ENCODE data around the gene ITPK1.
A peak's percentile ranks its signal among the peaks of the same experiment; 100 is the strongest.
"Not testable (repeated sequence)": the region's sequence is repeated elsewhere in the genome, so short reads cannot be mapped to it uniquely, and the experiment has no call there.

The ITPK1 gene

DNA sequence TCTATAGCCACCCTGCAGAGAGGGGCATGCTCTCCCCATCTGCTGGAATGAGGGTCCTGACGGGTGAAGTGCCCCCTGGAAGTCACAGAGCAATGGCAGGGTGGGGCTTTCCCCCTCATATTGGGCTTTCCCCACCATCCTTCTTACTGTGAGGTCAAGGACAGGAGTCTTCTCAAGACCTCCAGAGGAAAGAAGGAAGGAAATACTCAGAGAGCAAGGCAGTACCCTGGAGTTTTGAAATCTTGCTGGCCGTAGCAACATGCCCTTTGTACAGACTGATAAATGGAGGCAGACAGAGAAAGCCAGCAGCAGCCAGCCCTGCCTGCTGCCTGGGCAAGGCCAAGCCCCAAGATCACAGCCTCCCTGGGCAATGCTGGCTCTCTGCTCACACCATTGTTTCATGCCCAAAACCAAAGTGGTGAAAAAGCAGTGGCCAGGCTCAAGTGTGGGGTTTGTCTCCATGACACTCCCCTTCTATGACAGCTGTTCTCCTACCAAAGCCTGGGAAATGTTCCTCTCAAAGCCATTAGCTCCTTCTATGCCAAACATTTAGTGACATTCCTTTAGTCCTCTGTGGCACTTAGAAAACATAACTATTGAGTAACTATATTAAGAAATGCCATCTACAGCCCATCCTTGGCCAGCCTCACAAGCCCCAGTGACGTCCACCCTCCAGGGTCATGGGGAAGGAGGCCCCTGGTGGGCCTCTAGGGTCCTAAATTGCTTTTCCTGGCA, 13.2 kb upstream of the ITPK1 start:
- DNase-seq = no peak

- no peak for DNase-seq
Measured at GRCh38 chr14:93126111-93126510, 10.4 kb upstream of the ITPK1 start.

DNA sequence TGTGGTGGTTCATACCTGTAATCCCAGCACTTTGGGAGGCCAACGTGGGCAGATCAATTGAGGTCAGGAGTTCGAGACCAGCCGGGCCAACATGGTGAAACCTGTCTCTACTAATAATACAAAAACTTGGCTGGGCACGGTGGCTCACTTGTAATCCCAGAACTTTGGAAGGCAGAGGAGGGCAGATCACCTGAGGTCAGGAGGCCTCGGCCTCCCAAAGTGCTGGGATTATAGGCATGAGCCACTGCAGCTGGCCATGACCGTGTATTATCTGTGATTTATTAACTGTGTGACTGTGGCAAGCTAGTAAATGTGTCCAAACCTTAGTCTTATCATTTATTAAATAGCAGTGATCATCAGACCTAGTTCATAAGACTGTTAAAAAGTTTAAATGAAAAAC, 7.1 kb upstream of the ITPK1 start:
- DNase-seq = no peak

- no peak for DNase-seq
Measured at GRCh38 chr14:93121030-93121834, 5.5 kb upstream of the ITPK1 start.

- peak; percentile 40 for DNase-seq
Measured at GRCh38 chr14:93120517-93120916, 4.8 kb upstream of the ITPK1 start.

DNA sequence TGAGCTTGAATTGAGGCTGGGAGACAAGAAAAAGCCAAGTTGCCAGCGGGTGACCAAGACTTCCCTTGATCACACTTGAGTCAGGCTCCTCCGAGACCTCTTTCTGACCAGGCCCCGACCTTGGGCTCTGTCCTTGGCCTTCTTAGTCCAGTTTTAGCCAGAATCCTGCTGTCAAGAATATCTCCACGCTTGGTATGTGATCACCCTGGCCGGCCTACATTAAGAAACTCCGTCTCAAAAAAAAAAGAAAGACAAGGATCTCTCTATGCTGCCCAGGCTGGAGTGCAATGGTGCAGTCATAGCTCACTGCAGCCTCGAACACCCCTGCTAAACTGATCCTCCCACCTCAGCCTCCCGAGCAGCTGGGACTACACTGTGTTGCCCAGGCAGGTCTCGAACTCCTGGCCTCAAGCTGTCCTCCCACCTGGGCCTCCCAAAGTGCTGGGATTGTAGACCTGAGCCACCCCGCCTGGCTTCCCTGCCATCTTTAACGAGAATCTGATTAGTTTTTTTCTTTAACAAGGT, 1.0 kb upstream of the ITPK1 start:
- DNase-seq = no peak

GRCh38 chr14:93115069-93115820, 480 bp downstream of the ITPK1 start:
- peak; percentile 55 for DNase-seq

GRCh38 chr14:93114713-93115068, 1.0 kb downstream of the ITPK1 start:
- no peak for DNase-seq

GRCh38 chr14:93114068-93114710, 1.5 kb downstream of the ITPK1 start:
- no peak for DNase-seq

DNA sequence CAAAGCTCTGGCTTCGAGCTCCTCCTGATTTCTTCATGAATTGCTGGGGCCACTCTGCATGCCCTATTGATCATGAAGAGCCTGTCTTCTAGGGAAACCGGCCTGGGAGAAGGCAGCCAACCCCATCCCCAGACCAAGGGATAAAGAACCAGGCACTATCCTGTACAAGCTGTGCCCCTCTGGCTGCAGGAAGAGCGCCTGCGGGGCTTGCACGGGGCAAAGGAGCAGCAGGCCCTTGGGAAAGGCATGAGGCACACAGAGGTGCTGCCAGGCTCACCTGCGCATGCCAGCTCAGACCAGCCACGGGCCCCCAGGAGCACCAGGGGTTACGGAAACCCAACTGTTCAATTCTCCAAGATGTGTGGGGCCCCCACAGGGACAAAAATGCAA, 2.1 kb downstream of the ITPK1 start:
- DNase-seq = no peak

DNA sequence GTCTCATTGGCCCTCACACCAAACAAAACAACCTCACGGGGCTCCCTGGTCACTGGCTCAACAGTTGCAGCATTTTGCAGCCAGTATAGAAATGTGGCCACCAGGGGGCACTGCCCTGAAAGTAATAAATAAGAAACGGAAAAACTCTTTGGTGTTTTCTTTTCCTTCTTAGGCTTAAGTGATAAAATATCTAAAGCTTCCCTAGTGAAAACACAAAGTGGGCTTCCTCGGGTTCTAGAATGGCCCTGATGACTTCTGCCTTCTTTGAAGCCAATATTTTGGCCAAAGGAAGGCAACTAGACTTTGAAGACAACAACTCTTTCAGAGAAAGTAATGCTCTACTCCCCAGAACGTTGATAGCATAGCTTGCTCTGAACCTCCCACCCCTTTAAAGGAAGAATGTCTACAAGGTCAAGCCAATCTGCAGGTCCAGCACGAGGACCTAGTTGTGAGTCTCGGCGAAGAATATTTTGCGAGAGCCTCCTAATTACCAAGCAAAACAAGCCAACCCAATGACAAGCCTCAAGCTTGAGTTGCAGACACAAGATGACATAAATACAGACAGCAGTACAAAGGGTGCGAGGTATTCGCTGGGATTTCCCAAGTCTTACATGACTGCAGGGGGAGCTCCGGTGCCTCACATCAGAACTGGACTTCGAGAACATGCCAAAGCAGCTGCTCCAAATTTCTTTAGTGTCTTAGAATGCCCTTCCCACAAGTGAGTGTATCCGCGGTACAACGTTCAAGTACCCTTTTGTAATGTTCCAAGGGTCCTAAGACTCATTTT, 2.6 kb downstream of the ITPK1 start:
- DNase-seq = no peak

DNA sequence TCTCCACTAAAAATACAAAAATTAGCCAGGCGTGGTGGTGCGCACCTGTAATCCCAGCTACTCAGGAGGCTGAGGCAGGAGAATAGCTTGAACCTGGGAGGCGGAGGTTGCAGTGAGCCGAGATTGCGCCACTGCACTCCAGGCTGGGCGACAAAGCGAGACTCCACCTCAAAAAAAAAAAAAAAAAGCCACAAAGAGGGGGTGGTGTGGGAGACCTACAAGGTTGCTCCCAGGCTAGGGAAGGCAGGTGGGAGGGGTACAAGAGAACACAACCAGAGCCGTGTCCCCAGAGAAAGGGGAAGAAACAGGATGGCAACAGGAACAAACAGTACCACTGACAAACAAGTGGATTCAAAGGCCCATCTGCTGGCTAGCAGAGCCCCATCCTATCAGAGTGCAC, 4.2 kb downstream of the ITPK1 start:
- not testable (repeated sequence) for DNase-seq

DNA sequence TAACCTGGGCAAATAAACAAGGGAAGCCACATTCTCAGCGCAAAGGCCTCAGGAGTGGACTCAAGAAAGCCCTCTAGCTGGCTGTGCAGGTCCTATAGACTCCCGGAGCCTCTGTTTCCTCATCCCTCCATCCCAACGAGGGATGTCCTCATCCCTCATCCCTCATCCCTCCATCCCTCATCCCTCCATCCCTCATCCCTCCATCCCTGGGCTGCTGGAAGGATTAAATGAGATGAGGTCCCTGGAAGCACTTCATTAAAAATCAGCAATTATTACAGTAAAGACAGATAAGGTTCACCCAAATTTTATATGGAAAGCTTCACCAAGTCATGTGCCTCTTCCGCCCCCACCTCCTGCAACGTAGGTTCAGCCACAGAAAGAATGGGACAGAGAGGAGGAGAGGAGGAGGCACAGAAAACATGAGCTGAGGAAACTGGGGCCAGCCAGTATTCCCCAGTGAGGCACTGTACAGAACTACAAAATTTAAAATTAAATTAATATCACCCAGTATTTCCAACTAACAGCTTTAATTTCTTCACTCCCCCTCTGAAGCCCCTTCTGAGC, 4.8 kb downstream of the ITPK1 start:
- no peak for DNase-seq

GRCh38 chr14:93109572-93110481, 5.9 kb downstream of the ITPK1 start:
- DNase-seq = no peak

DNA sequence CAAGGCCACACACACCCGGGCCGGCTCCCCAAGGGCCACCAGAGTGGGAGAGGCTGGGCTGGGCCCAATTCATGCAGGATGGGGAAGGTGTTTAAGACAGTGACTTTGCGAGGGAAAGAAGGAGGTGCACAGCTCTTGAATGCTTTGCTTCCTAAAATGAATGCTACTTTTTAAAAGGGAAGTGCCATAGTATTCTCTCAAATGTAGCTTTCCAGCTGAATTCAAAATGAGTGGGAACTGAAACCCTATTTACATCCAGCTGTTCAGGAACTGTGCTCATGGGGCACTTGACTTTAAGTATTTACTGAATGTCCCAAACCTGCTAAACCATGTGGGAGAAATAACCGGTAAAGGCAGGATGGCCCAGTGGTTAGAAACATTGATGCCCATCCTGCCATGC, 7.6 kb downstream of the ITPK1 start:
- DNase-seq = no peak

GRCh38 chr14:93107453-93107852, 8.3 kb downstream of the ITPK1 start:
- no peak for DNase-seq

- no peak for DNase-seq
Measured at GRCh38 chr14:93106541-93107156, 9.1 kb downstream of the ITPK1 start.

GRCh38 chr14:93105856-93106255, 9.9 kb downstream of the ITPK1 start:
- not testable (repeated sequence) for DNase-seq

DNA sequence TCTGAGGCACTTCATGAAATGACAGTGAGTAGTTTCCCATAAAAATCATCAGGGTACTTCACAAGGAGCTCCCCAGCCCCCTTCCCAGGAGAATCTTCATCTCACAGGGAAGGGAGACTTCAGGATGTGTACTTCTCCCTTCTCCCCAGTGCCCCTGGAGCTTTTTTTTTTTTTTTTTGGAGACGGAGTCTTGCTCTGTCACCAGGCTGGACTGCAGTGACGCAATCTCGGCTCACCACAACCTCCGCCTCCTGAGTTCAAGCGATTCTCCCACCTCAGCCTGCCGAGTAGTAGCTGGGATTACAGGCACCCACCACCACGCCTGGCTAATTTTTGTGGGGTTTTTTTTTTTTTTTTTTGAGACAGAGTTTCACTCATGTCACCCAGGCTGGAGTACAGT, 10.4 kb downstream of the ITPK1 start:
- peak; percentile 7 for DNase-seq

GRCh38 chr14:93104961-93105360, 10.8 kb downstream of the ITPK1 start:
- DNase-seq = no peak

All from SIG-M5 (cell line).